ENCODE measurements around the gene TEC.
"Not testable (repeated sequence)": the region's sequence is repeated elsewhere in the genome, so short reads cannot be mapped to it uniquely, and the experiment has no call there.

Gene TEC

DNA sequence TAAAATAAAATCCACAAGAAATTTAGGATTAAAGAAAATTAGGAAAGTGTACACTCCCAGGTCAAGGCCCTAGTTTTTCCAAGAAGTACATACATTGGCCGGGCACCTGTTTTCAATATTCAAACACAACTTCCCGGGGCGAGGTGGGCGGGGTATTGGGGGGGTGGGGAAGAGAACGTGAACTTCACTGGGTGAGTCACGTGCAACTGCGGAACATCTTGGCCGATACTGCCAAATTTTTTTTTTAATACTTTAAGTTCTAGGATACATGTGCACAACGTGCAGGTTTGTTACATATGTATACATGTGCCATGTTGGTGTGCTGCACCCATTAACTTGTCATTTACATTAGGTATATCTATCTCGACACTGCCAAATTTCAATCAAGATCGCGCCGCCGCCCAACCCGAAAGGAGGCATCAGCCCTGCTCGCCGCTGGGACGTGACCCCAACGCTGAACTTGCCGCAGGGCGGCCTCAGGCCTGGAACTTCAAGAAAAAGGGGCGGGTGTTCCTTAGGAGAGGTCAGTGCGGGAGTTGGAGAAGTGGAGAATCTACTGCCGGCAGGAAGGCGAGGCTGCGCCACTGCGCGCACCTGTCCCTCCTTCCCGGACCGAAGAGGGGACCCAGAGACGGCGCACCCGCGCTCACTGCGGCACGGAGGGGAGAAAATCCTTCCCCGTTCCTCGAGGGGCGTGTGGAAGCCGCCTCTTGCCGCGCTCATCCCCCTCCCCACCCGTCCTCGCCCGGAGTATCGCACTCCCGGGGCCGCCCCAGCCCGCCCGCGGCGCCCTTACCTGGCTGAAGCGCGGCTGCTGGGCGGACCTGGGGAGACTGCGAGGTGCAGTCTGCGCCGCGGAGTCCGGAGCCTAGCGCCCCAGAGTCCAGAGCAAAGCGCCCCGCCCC, at the start of gene TEC:
Gene TEC (minus strand): TSS at position 883 of the 905 bp plus-strand sequence. CDS start 41,224 bp downstream, outside the sequence.
- peak; percentile 4 for DNase-seq (ENCODE audit: low read depth)

DNA sequence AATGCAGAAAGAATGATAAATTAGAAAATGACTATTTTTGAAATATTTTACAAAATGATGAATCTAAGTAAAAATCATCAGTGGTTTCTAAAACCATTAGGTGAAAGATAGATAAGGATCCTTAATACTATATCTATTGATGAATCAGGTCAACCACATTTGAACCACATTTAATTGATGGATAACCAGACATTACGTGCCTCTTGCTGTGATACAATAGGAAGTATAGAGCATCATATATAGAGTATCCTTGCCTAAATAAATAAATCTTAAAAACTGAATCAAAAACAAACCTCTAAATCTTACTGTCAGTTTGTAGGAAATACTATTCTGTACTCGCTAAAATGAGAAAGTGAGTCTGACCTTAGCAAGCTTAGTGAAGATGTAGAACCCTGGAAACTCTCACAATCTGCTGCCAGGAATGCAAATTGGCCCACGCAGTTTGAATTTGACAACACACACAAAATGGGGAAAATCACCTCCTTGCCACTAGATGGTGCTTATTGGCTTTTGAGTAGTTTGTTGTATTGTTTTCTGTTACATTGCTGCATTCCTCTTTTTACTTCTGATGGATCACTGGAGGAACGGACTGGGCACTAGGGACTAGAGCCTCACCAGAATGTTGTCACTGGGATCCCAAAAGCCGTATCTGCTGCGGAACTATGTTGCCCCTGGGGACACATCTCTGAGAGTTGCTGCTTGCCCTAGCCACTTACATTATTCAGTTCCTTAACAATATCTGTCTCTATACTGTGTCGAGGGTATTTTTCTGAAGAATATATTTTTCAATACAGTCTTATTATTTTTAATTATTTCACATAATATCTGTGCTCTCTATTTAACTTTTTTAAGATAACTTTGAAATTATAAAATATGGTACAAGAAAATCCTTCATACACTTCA, 46.3 kb upstream of the TEC start:
- no peak for DNase-seq (ENCODE audit: low read depth)

DNA sequence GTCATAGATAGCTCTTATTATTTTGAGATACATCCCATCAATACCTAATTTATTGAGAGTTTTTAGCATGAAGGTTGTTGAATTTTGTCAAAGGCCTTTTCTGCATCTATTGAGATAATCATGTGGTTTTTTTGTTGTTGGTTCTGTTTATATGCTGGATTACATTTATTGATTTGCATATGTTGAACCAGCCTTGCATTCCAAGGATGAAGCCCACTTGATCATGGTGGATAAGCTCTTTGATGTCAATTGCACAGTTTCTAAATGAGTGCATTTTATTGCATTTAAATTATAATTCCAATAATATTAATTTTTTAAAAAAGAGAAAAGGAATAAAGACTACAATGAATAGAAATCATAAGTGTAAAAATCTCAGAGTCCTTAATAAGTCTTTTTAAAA, 45.1 kb upstream of the TEC start:
- not testable (repeated sequence) for DNase-seq (ENCODE audit: low read depth)

GRCh38 chr4:48311896-48312295, 42.3 kb upstream of the TEC start:
- no peak for DNase-seq (ENCODE audit: low read depth)

GRCh38 chr4:48308901-48309300, 39.3 kb upstream of the TEC start:
- DNase-seq (ENCODE audit: low read depth): no peak

DNA sequence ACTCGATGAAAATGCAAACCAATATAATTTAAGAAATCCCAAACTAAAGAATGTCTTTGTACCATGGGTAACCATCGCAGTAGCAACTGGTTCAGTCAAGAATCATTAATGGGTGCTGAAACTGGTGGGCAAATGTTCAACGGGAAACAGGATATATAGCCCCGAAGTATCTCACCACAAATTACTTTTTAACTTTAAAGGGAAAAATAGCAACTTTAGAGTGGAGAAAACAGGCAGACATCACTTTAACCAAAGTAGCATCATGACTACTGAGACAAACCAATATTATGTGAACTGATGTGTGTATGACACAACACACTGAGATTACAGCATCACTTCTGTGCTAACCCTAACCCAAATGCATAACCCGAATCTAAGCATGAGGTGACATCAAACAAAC, 37.9 kb upstream of the TEC start:
- DNase-seq (ENCODE audit: low read depth): no peak

- no peak for DNase-seq (ENCODE audit: low read depth)
These were observed 35.9 kb upstream of the TEC start for GRCh38 chr4:48305508-48305907.

DNA sequence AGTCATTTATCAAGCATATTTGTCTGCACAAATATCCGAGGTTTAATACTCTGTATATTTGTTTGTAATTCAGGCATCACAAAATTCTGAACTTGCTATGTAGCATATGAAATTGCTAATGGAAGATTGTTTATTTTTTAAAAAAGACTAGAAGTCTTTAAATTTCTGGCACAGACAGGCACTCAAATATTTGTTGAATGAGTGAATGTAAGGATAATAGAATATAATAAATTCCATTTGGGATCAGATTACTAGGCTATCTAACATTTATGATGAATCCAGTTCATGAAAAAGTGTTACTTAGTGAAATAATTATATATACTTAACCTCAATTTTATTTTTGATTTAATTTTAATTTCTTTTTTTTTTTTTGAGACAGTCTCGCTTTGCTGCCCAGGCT, 30.4 kb upstream of the TEC start:
- no peak for DNase-seq (ENCODE audit: low read depth)

- no peak for DNase-seq (ENCODE audit: low read depth)
These were observed 29.9 kb upstream of the TEC start for GRCh38 chr4:48299560-48299959.

DNA sequence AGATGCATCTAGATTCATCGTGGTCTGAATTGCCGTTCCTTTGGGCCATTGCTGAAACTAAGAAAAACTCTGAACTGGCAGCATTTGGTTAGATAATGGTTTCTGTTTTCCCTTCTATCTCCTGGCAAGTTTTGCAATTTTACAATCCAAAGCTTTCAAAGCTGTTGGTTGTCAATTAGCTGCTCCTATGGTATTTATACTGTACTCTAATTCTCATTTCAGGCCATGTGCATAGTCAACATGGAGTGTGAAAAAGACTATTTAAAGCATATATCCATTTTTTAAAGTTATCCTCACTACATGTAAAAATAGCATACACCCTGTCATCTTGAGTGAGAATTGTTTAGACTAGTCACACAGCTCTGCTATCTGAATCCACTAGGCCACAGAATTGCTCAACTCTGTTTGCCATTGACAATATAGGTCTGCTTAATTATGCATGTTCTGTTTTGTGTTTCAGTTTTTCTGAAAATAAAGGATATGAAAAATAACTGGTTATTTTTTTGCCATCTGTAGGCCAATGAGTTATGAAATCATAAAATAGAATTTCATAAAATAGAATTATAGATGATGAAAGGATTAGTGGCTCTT, 27.7 kb upstream of the TEC start:
- no peak for DNase-seq (ENCODE audit: low read depth)

- DNase-seq (ENCODE audit: low read depth): no peak
These were observed 26.7 kb upstream of the TEC start for GRCh38 chr4:48296365-48296764.

DNA sequence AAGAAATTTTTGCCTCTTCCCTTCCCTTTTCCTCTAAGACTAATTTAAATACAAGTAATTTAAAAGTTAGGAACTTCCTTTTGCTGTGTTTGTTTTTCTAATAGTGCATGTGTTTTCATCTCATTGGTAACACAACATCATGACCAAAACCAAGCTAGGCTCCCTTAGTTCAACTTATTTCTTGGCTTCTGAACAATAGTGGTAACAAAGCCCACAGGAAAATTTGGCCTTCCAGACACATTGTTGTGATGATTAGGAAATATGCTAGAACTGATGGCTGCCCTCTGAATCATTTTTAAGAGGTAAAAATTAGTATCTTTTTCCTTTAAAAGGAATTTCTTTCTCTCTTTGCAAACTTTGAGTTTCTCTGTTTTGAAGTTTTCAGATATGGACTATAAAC, 25.5 kb upstream of the TEC start:
- DNase-seq (ENCODE audit: low read depth): no peak

- DNase-seq (ENCODE audit: low read depth): not testable (repeated sequence)
These were observed 22.7 kb upstream of the TEC start for GRCh38 chr4:48292218-48292790.

- no peak for DNase-seq (ENCODE audit: low read depth)
These were observed 20.6 kb upstream of the TEC start for GRCh38 chr4:48290146-48290772.

- DNase-seq (ENCODE audit: low read depth): not testable (repeated sequence)
These were observed 16.4 kb upstream of the TEC start for GRCh38 chr4:48286060-48286459.

DNA sequence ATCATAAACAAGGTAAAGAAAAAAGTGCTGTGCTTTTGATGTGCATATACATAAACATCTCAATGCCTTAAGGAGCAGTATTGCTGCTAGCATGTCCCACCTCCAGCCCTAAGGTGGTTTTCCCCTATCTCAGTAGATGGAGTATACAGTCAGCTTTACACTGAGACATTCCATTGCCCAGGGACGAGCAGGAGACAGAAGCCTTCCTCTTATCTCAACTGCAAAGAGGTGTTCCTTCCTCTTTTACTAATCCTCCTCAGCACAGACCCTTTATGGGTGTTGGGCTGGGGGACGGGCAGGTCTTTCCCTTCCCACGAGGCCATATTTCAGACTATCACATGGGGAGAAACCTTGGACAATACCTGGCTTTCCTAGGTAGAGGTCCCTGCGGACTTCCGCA, 16.0 kb upstream of the TEC start:
- not testable (repeated sequence) for DNase-seq (ENCODE audit: low read depth)

DNA sequence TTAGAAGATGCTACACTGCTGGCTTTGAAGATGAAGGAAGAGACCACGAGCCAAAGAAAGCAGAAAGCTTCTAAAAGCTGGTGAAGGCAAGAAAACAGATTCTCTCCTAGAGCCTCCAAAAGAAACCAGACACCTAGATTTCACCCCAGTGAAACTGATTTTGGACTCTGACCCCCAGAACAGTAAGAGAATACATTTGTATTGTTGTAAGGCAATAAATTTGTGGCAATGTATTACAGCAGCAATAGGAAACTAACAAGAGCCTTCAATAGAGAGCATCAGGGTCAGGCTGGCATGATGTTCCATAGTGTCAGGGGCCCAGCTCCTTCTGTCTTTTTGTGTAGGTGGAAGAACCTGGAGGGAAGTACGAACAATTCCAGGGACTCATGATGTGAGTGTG, 6.0 kb upstream of the TEC start:
- no peak for DNase-seq (ENCODE audit: low read depth)

GRCh38 chr4:48275247-48275646, 5.6 kb upstream of the TEC start:
- no peak for DNase-seq (ENCODE audit: low read depth)

DNA sequence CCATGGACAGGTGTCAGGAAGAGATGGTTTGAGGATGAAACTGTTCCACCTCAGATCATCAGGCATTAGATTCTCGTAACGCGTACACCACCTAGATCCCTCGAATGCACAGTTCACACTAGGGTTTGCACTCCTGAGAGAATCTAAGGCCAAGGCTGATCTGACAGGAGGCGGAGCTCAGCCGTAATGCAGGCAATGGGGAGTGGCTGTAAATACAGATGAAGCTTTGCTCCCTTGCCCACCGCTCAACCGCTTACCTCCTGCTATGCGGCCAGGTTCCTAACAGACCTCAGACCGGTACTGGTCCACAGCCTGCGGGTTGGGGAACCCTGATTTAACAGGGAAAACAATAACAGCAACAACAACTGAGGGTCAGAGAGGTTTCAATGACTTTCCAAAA, 2.0 kb upstream of the TEC start:
- no peak for DNase-seq (ENCODE audit: low read depth)

DNA sequence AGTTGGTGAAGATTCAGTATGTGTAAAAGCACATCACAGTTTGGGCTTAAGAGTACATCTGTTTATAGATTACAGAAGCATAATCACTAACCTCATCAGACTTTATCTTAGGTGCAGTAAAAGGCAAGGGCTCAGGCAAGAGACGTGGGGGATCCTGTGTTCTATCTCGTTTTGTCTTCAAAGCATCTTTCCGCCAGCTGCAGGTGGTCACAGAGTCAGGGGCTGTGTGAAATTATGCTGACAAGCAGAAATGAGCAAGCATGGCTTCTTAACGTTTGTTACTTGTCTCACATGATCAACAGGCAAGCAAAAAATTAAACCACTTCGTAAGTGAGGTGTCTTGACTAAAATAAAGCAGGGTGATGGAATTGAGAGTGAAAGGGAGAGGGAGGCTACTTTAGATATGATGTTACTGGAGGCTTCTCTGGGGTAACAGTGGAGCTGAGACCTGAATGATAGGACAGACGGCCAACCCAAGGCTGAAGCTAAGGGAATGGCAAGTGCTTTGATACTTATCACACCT, 1.4 kb upstream of the TEC start:
- DNase-seq (ENCODE audit: low read depth): no peak

GRCh38 chr4:48270523-48270897, 872 bp upstream of the TEC start:
- DNase-seq (ENCODE audit: low read depth): no peak
